ENCODE data around the gene TBX21. TPM values are rescaled to one million over a fixed set of nuclear protein-coding genes. Genes with fewer than 3 reads are reported as not detected.

The TBX21 gene
- total and polyA plus RNA-seq, 2 experiments from 2014 or later, result not detected

- TF ChIP-seq REST (IDR thresholded peaks at IDR 0.05; ENCODE audit: unreplicated experiment) (no peak), EZH2 (IDR thresholded peaks at IDR 0.05; ENCODE audit: low read depth, unreplicated experiment) (no peak), JUNB (IDR thresholded peaks at IDR 0.05; ENCODE audit: unreplicated experiment) (no peak)
Observed at GRCh38 chr17:47717979-47718621, 14.9 kb upstream of the TBX21 start (continued).

GRCh38 chr17:47718634-47719405 lies 14.2 kb upstream of the TBX21 start:
- Histone ChIP-seq H3K9me2 (ENCODE audit: insufficient read depth) (no peaks in the 10 kb centered on the region), H3F3A (replicated peaks; ENCODE audit: low read depth) (no peaks in the 10 kb centered on the region), H3K27ac (ENCODE audit: low read depth) (no peak overlapping the region), H3K4me2 (no peak overlapping the region), H3K79me2 (replicated peaks; ENCODE audit: insufficient read depth) (no peaks in the 10 kb centered on the region), H3K4me1 (ENCODE audit: insufficient read depth) (peaks cover 25% of the 10 kb centered on the region; the same call in 1 of the 2 replicates), H2AFZ (no peak overlapping the region), H3K4me3 (no peak overlapping the region), H3K27me3 (ENCODE audit: insufficient read depth) (peaks cover 42% of the 10 kb centered on the region), H3K36me3 (ENCODE audit: insufficient read depth) (no peaks in the 10 kb centered on the region), H4K20me1 (replicated peaks; ENCODE audit: insufficient read depth) (no peaks in the 10 kb centered on the region)
- Mint-ChIP-seq H3K27me3 (ENCODE audit: insufficient read depth, low read depth, poor library complexity) (peaks cover 21% of the 10 kb centered on the region), H3K27ac (no peak overlapping the region), H3K4me3 (no peak overlapping the region), H3K4me1 (peaks cover 41% of the 10 kb centered on the region), H3K36me3 (ENCODE audit: low read depth) (no peaks in the 10 kb centered on the region; the same call in 2 of the 3 replicates), H3K9me3 (no peaks in the 10 kb centered on the region; the same call in 2 of the 3 replicates)
- DNase-seq (ENCODE audit: low spot score) (no peak), ATAC-seq (no peak)
- TF ChIP-seq JUNB (IDR thresholded peaks at IDR 0.05; ENCODE audit: unreplicated experiment), result no peak
- no peak for TF ChIP-seq CTCF (conservative IDR thresholded peaks at IDR 0.05; ENCODE audit: low read depth in 2 of 2)
- no peak for TF ChIP-seq CREB1 (CRISPR knock-in tag; IDR thresholded peaks at IDR 0.05; ENCODE audit: low read depth)
- no peak for TF ChIP-seq ZNF331 (CRISPR knock-in tag; IDR thresholded peaks at IDR 0.05; ENCODE audit: low read depth)
- TF ChIP-seq NANOG (IDR thresholded peaks at IDR 0.05; ENCODE audit: borderline replicate concordance), result no peak
- no peak for TF ChIP-seq ZNF462 (CRISPR knock-in tag; IDR thresholded peaks at IDR 0.05)
- TF ChIP-seq POLR2AphosphoS5 (IDR thresholded peaks at IDR 0.05; ENCODE audit: low read depth), result no peak
- no peak for TF ChIP-seq EZH2 (IDR thresholded peaks at IDR 0.05; ENCODE audit: low read depth, unreplicated experiment)
- TF ChIP-seq ETS1 (IDR thresholded peaks at IDR 0.05), result no peak
